ENCODE results near the gene UBE3B. TPM values are rescaled to one million over a fixed set of nuclear protein-coding genes. Genes with fewer than 3 reads are reported as not detected.

Gene UBE3B
- total RNA-seq, 1 donor from 2014 or later: 28.2 TPM

DNA sequence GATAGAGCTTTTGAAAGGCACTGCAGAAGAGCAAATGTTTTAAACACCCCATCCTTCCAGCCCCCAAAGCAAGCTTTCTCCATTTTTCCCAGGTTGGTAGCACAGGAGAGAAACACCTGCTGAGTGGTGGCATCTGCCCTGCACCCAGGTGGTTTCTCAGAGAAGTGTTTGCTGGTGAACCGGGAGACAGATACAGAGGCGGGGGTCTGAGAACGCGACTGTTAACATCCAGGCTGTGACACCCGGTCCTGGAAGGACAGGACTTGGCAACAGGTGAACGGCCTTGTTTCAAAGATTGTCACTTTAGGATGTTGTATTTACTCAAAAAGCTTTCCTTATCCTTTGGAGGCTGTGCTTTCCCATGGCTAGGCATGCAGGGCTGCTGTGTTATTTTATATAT is 77.3 kb downstream of the UBE3B start:
- DNase-seq: no peak

DNA sequence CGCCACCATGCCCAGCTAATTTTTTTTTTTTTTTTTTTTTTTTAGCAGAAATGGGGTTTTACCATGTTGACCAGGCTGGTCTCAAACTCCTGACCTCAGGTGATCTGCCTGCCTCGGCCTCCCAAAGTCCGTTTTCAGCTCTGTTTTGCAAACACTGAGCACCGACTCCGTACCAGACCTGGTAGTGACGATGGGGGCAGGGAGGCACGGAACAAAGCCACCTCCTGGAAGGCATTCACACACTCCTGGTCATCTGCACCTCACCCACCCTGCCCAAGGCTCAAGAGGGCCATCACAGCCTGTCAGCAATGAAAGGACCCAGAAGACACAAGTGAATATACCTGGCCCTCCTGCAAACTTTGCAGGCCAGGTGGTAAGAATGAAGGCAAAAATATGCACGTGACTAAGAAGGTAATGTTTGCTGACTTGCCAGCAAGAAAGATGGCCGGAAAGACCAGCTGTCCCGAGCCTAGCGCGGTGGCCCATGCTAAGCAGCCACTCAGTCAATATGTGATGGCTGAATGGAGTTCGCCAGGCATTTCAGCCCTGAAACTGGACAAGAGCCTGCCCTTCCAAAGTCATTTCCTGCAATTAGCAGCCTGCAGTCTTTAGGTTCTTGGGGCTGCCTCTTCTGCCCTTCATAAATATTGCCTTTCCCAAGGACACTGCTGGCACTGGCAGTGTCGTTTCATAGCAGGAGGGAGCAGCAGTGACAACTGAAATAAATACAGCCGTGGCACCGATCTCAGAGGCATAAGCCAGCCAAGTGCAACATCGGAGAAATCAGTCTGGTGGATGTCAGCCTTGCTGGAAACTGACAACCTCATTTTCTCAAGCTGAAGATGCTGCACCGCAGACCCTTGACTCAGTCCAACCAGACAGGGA is 78.2 kb downstream of the UBE3B start:
- DNase-seq: no peak

DNA sequence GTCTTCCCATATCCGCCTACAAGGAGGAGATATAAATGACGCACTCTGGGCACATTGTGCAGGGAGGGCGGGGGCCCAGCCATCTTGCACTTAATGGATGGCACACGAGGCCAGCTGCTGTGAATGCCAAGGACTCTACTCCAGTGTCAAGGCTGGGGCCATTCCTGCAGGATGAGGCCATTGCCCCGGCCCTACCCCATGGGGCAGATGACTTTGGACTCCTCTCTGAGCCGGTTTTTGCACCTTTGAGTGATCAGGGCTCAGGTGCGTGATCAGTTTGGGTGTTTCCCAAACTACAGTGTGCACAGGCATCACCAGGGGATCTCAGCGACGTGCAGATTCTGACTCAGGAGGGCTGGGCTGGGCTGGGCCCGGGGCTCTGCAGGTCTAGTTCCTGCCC is 79.8 kb downstream of the UBE3B start:
- DNase-seq: no peak

DNA sequence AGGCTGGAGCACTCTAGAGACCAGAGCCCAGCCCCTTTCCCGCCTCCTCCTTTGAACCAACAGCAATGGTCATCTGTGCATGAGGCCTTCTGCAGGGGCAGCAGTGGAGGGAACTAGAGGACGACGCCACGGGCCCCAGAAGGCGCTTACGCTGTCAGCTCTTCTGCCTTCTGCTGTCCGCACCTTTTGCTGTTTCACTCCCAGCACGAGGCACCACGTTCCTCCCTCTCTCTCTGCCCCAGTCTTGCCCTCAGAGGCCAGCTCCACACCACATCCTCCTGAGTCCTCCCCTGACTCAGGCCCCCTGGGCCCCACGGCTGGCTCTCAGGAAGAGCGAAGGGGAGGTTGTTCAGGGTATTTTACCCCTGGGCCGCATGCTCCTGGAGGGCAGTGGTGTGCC is 80.4 kb downstream of the UBE3B start:
- no peak for DNase-seq

DNA sequence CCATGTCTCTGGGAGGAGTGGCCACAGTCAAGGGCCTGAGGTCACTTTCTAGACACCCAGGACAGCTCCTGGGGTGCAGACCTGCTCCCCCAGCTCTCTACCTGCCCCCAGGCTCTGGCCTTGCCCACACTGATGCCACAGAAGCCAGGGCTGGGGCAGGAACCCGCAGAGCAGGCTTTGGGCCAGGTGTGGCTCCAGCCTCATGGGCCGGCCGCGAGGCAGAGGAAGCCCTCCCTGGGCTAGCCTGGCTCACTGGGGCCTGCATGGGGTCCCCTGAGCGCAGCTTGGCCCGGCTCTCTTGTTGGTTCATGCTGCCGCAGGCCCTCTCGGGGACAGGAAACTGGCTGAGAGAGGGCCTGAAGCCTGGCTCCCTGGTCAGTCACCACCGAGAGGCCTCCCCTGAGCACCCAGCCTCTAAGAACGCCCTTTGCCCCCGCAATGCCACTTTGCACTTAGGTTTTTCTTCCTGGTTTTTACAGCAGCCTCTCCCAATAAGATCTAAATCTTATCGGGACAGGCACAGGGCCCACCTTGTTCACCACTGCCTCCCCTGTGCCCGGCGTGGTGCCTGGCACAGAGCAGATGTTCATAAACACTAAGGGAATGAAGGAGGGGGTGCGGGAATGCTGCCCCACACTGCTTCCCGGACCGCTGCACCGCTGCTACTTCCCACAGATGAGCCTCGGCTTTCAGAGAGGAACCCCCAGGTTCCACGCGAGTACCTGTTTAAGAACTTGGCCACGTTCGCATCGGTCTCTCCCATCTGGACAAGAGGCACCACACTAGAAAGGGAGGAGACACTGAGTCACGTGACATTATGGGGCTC is 81.2 kb downstream of the UBE3B start:
- no peak for DNase-seq

DNA sequence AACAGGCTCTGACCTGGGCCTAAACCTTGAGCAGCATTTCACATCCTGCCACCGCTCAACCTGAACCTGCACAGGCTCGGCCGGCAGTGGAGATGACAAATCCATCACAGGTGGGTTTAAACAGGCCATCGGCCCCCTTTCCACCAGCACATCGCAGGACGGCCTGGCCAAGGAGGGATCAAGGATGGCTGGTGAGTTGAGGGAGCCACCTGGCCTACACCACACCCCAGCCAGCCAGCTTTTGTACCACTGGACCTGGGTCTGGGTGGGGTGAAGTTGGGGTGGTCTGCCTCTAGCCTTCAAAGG is 81.7 kb downstream of the UBE3B start:
- no peak for DNase-seq

DNA sequence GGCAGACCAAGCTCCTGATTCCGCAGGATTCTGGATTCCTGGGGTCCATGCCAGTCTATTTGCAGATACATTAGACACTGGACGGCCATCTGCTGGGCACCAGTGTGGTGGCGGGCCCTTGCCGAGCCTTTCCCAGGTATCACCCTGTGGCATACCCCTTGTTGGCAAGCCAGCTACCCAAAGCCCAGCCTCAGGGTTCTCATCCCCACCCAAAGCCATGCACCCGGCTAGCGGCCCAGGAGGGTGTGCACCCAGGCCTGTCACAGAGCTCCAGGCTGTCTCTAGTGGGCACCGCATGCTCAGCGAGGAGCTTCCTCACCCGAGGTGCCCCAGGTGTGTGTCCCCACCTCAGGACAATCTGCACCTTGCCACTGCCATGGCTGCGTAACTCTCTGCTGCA is 82.2 kb downstream of the UBE3B start:
- no peak for DNase-seq

DNA sequence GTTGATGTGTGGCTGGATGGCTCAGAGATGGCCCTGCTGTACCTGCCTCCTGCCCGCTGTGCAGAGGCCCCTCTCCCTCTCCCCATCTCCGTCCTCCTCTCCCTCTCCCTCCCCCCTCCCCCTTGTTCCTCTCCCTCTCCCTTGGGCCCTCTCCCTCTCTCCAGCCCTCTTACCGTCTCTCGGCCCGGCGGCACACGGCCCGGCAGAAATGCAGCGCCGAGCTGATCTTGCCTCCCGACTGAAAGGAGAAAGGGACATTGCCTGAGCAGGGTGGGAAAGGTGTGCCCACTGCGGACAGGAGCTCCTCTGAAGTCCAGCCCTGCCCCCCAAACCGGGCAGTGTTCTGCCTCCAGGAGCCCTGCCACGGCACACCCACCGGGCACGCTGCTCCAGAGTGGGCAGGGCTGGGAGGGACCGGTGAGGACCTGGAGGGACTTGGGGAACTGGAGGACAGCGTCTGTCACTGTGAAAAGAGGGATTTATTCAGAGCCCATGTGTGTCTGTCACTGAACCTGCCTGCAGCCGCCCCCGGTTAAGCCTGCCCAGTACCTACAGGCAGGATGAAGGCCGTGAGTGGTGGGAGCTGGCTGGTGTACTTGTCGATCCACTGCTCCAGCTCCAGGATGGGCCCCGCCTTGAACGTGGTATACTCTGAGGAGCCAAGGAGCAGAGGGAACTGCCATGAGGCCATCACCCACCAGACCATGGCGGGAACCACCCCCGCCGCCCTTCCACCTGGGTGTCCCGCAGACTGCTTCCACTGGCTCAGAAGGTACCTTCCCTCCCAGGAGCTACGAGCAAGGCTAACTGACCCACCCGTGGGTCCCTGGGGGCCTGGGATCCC is 83.7 kb downstream of the UBE3B start:
- DNase-seq: no peak

DNA sequence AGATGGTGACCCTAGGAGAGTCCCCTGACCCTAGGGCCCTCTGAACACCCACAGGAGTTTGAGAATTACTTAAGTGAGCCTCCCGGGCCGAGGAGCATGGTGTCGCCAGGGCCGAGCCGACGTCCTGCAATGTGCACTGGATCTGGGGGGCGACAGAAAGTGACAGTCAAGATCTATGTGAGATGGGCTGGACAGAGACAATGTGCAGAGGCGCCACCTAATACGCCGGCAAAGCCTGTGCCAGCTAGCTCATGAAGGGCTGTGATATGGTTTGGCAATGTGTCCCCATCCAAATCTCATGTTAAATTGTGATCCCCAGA is 84.2 kb downstream of the UBE3B start:
- no peak for DNase-seq

DNA sequence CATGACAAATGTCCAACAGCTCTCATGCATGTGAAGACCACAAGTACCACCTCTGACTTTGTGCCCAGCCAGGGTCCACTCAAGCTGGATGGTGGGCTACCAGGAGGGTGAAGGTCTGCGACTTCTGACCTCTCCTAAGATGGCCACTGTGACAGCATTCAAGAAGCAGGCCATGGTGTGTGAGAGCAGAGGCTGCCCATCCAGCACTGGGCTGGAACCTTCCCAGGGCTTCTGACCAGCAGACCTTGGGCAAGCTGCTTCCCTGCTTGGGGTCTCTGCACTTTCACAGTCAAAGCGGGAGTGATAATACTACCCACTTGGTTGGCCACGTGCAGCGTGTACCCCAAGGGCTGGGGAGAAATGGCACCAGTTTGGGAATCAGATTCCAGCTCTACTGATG is 85.4 kb downstream of the UBE3B start:
- no peak for DNase-seq

DNA sequence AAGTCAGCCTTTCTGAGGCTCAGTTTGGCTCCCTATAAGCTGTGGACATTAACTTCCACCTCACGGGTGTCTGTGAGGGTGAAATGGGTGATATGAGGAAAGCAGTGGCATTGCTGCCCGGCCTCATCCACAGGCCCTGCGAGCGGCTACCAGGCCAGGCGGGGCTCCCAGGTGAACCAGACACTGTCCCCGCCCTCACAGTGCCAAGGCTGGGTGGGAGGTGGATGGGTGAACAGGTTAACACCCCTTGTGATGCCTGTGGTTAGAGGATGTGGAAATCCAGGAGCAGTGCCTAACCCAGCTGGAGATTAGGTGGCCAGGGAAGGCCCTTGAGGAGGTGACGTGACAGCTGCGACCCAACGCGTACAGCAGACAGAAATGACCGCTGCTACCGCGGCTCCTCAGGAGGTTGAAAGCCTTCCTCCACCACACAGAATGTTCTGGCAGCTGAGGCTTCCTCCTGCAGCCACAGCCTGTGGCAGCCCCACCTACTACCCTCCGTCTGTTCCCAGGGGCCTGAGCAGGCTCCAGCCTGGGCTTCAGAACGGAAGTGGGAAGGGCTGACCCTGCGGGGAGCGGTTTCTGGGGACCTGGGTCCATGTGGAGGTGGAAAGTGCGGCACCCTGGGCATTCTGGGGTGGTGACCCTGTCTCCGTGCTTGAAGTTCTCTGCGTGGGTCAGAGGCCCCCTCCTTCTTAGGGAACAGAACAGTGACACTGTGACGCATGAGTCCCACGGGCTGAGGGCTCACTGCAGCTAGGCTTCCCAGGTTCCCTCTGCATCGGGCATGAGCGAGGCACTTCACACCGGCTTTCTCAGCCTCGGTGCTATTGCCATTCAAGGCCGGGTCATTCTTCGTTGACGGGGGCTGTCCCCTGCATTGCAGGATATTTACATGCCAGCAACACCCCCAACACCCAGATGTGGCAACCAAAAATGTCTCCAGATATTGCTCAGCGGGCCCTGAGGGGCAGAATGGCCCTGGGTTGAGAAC is 86.2 kb downstream of the UBE3B start:
- DNase-seq: no peak

DNA sequence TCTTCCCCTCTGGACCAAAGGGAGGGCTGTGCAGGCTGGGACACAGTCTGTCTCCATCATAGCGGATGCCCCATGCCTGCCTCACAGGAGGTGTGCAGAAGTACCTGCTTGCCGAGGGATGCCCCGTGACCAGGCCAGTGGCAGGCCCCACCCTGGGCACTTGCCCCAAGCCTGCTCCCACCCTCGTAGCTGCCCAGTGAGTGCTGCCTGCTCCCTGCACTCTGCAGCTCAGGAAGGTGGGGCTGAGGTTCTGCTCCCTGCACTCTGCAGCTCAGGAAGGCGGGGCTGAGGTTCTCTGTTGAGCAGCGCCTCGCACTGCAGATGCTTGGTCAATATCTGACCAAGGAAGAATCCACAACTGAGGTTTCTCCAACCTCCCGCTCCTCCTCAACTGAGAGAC is 89.0 kb downstream of the UBE3B start:
- DNase-seq: no peak

DNA sequence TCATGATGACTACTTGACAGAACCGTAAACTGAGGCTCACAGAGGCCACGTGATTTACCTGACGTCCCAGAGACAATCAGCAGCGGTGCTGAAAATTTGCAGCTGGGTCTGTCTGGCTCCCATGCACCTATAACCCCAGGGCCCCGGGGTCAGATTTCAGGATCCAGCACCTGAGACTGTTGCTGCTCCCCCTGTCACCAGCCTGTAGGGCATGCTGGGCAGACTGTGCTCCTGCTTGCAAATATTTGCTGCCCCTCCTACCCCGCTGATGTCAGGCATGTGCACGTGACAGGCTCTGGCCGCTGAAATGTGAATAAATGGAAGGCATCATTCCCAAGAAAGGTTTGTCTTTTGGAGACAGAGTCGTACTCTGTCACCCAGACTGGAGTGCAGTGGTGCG is 89.9 kb downstream of the UBE3B start:
- DNase-seq: no peak

DNA sequence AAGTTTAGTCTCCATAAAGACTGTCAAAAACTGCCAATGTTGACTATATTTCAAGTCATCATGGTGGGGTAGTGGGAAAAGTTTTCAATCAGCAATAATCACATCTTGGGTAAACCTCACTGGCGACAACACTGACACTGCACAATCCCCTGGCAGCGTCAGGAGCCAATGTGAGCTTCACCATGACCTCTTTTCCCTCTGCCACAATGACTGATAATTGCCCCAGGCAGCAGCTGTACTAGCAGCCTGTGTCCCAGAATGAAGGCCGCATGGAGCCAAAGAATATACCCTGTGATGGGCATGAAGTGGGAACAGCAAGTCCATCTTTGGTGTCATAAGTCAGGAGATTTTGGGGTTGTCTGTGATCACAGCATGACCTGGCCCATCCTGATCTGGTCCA is 90.5 kb downstream of the UBE3B start:
- no peak for DNase-seq

DNA sequence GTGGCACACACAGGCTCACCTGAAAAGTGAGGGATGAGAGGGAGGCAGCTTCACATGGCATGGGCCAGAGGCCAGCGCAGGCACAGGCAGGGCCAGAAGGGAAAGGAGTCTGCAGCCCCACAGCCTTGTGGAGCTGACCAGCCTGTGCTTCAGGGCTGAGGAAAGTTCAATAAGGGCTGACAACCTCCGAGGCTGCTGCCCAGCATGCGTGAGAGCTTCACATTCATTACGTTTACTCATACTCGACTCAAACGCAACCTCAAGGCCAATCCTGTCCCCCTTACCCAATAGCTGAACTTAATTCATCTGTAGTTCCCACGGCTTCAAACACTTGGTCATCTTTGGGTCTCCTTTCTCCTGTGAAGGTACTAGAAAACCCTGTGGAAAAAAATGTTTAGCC is 91.1 kb downstream of the UBE3B start:
- DNase-seq: no peak

DNA sequence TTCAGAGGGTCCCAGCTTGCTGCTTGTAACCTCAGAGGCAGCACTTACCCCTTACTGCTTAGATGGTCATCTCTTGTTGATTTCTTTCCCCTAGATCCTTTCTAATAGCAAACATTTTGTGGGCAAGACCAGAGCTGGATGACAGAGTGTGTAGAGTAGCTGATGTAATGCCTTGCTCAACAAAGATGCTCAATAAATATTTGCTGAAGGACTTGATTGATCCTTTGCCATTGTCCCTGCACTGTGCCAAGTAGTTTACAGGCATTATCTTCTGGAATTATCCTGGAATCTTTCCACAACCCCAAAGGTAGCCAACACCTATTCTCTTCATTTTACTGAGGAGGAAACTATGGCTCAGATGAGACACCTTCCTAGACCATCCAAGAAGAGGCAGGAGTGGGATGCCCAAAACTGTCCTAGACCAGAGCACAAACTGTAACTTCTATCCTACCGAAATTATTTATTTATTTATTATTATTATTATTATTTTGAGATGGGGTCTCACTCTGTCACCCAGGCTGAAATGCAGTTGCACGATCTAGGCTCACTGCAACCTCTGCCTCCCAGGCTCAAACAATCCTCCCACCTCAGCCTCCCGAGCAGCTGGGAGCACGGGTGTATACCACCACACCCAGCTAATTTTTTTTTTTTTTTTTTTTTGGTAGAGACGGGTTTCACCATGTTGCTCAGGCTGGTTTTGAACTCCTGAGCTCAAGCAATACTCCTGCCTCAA is 94.5 kb downstream of the UBE3B start:
- DNase-seq: no peak

DNA sequence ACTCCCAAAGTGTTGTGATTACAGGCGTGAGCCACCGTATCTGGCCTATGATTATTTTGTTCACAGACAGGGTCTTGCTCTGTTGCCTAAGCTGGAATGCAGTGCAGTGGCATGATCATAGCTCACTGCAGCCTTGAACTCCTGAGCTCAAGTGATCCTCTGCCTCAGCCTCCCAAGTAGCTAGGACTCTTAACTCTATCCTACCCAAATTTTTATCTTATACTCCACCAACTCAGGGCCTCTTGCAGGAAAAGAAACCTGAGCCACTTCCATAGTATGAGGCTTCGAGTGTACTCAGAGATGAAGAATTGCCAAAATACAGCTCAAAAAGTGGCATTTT is 95.0 kb downstream of the UBE3B start:
- DNase-seq: no peak

DNA sequence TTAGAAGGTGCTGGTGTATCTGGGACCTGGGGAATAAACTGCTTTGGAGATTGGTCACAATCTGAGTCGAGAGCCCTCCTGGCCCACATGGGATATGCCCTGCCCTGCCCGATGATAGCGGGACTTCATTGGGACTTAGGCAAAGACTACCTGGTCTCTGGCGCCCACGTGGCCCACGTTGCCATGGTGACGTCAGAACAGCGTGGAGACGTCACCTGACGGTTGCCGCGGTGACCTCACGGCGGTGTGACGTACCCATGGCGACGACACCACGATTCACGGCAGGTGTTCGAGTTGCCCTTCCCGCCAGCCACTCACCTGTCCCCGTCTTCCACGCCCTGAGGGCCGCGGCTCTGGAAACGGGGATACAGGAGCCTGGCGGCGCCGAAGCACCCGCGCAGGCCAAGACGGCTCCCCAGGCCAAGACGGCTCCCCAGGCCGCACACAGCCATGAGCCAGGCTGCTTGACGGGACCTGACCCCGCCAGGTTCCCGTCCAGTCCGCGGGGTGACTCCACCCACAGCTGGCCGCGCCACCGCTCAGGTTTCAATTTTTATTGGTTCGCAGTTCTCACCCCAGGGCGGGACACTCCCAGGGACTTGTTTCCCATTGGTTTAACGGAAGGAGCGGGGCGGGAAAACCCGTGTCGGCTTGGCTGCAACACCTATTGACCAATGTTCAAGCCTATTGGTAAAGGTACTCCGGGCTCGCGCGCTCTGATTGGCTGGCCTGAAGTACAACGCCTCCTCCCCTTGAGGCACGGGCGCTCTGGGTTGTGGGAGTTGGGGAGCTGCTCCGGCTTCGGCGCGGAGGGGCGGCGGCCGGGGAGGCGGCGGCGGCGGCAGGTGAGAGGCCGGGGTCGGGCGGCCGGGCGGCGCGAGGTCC is 95.8 kb downstream of the UBE3B start, which contains the start of the genes MMAB and MVK:
MMAB (minus strand) TSS at position 476 of the 885 bp plus-strand sequence; CDS start at position 452, 24 bp downstream.
MVK (plus strand) TSS at position 766 of the 885 bp plus-strand sequence. CDS start 1,029 bp downstream, outside the sequence.
- peak; percentile 99 for DNase-seq

DNA sequence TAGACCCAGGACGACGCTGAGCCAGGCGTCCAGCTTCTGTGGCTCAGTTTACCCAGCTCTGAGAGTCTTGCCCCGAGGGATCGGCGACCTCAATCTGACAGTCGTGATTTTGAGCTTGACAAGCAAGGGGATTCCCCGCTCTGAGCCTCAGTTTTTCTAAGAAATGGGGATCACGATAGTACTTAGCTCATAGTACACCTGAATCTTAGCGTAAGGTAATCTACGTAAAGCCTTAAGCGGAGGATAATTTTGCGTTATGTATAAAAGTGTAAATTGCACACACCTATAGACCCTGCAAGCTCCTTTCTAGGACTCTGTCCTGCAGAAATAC is 96.4 kb downstream of the UBE3B start:
- no peak for DNase-seq

DNA sequence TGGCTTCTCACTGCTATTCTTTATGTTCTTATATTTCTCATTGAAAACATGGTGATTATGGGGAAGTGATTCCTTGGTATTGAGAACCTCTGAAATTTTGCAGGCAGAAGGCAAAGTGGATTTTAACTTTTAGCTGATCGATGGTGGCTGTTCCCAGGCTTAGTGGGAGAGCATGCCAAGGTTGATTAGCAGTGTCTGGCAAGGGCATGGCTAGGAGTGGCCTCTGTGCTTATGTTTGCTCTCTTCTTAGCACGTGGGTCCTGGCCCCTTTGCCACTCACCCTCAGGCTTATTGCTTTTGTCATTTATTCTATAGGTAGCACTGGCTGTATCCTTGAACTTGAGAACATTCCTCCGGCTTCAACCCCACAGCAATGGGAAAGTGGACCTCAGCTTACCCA is 98.2 kb downstream of the UBE3B start:
- DNase-seq: no peak

Data from skin of body (tissue), 2 donors.